Osteoblast (primary cell): ENCODE data around the gene SDSL. TPM values are rescaled to one million over a fixed set of nuclear protein-coding genes. Genes with fewer than 3 reads are reported as not detected.

Experiments
- DNase-seq: peaks from one replicate; pipeline ENCODE4 v3.0.0; 2011; ENCODE audit warnings: low spot score, mixed read lengths; ENCODE audit not compliant: insufficient read length; ENCODE audit errors: missing footprints
- H2AFZ ChIP-seq: 2 replicates; pipeline ENCODE4 v1.6.0; 2011; ENCODE audit warnings: mild to moderate bottlenecking, low read length
- H3K27ac ChIP-seq: 2 replicates; pipeline ENCODE4 v1.5.1; 2011; ENCODE audit warnings: mild to moderate bottlenecking, low read depth, low read length, moderate library complexity
- H3K27me3 ChIP-seq: 2 replicates; pipeline ENCODE4 v1.6.0; 2012; ENCODE audit warnings: mild to moderate bottlenecking, control low read depth, inconsistent platforms, low read length, moderate library complexity; ENCODE audit not compliant: insufficient read depth
- H3K36me3 ChIP-seq: 2 replicates; pipeline ENCODE4 v1.5.1; 2011; ENCODE audit warnings: mild to moderate bottlenecking, low read length, control low read depth, moderate library complexity; ENCODE audit not compliant: insufficient read depth
- H3K4me1 ChIP-seq: 2 replicates; pipeline ENCODE4 v1.5.1; 2011; ENCODE audit warnings: mild to moderate bottlenecking, low read length, control low read depth, moderate library complexity; ENCODE audit not compliant: insufficient read depth
- H3K4me2 ChIP-seq: 2 replicates; pipeline ENCODE4 v1.6.0; 2011; ENCODE audit warnings: mild to moderate bottlenecking, low read length; ENCODE audit not compliant: insufficient read depth
- H3K4me3 ChIP-seq: fragments of 200-600 bp; sonication (generic); 3 replicates; pipeline ENCODE4 v1.5.1; 2012; ENCODE audit warnings: mild to moderate bottlenecking, low read length, inconsistent platforms; ENCODE audit not compliant: insufficient read depth
- H3K79me2 ChIP-seq: 2 replicates; pipeline ENCODE4 v1.6.0; 2012; ENCODE audit warnings: mild to moderate bottlenecking, low read length, control low read depth, inconsistent platforms; ENCODE audit not compliant: insufficient read depth
- H3K9me3 ChIP-seq: 2 replicates; pipeline ENCODE4 v1.5.1; 2011; ENCODE audit warnings: low read depth, low read length, control low read depth
- H4K20me1 ChIP-seq: 2 replicates; pipeline ENCODE4 v1.6.0; 2012; ENCODE audit warnings: mild to moderate bottlenecking, low read length, control low read depth; ENCODE audit not compliant: insufficient read depth
- CTCF ChIP-seq: IDR thresholded peaks from 2 replicates; pipeline ENCODE4 v1.5.1; 2011; ENCODE audit warnings: mild to moderate bottlenecking, low read depth, low read length, moderate library complexity; ENCODE audit errors: extremely low read depth
- total RNA-seq: library from RNA; depleted of rRNA; stranded (reverse); fragments of >200 nt; gene quantifications from 2 replicates; pipeline ENCODE4 v1.2.3, GENCODE V29; 2012

Gene SDSL
- total RNA-seq, 1 donor = 6.5 TPM

- no peak for TF ChIP-seq CTCF
- no peaks in the 10 kb centered on the region for H3K9me3 ChIP-seq
- H3K4me2 ChIP-seq = no peak overlapping the region
- no peaks in the 10 kb centered on the region for H3K79me2 ChIP-seq
- no peaks in the 10 kb centered on the region for H4K20me1 ChIP-seq
- no peaks in the 10 kb centered on the region for H3K36me3 ChIP-seq
- peak; percentile 57 for DNase-seq
- no peak overlapping the region for H3K4me3 ChIP-seq
- H3K4me1 ChIP-seq = no peaks in the 10 kb centered on the region
- no peaks in the 10 kb centered on the region for H3K27me3 ChIP-seq
- H2AFZ ChIP-seq = no peak overlapping the region
- no peak overlapping the region for H3K27ac ChIP-seq
These were observed 22.7 kb upstream of the SDSL start for GRCh38 chr12:113399490-113399889.

- DNase-seq = peak; percentile 79
- Histone ChIP-seq H3K27me3 (no peaks in the 10 kb centered on the region), H3K27ac (no peak overlapping the region), H2AFZ (no peak overlapping the region), H3K9me3 (no peaks in the 10 kb centered on the region), H3K4me2 (no peak overlapping the region), H4K20me1 (no peaks in the 10 kb centered on the region), H3K4me1 (no peaks in the 10 kb centered on the region), H3K36me3 (no peaks in the 10 kb centered on the region), H3K79me2 (no peaks in the 10 kb centered on the region), H3K4me3 (no peak overlapping the region)
- TF ChIP-seq CTCF = no peak
These were observed 21.8 kb upstream of the SDSL start for GRCh38 chr12:113400362-113400761.

GRCh38 chr12:113401066-113402000 is 20.8 kb upstream of the SDSL start:
- peak; percentile 76 for DNase-seq
- no peaks in the 10 kb centered on the region for H3K36me3 ChIP-seq
- H3K4me2 ChIP-seq = no peak overlapping the region
- H3K4me1 ChIP-seq = no peaks in the 10 kb centered on the region
- H2AFZ ChIP-seq = no peak overlapping the region
- H3K27ac ChIP-seq = no peak overlapping the region
- no peak overlapping the region for H3K4me3 ChIP-seq
- H3K9me3 ChIP-seq = no peaks in the 10 kb centered on the region
- H3K79me2 ChIP-seq = no peaks in the 10 kb centered on the region
- TF ChIP-seq CTCF = no peak
- H4K20me1 ChIP-seq = no peaks in the 10 kb centered on the region
- H3K27me3 ChIP-seq = no peaks in the 10 kb centered on the region

- Histone ChIP-seq H3K79me2 (no peaks in the 10 kb centered on the region), H3K4me1 (no peaks in the 10 kb centered on the region), H3K4me2 (no peak overlapping the region), H3K27ac (no peak overlapping the region), H3K4me3 (no peak overlapping the region), H2AFZ (no peak overlapping the region), H4K20me1 (no peaks in the 10 kb centered on the region), H3K9me3 (no peaks in the 10 kb centered on the region), H3K27me3 (no peaks in the 10 kb centered on the region), H3K36me3 (no peaks in the 10 kb centered on the region)
- TF ChIP-seq CTCF = no peak
- no peak for DNase-seq
These were observed 19.5 kb upstream of the SDSL start for GRCh38 chr12:113402586-113403260.
